SK-N-MC (cell line): Measurements from ENCODE around the gene TNFAIP8L2.

Source experiments
- EZH2 ChIP-seq: fragments of 200-600 bp; sonication (generic); IDR thresholded peaks from one replicate; pipeline ENCODE4 v1.6.1; 2017; ENCODE audit warnings: antibody characterized with exemption
- FOXP2 ChIP-seq: optimal IDR thresholded peaks from 2 replicates; pipeline ENCODE3; 2011; ENCODE audit warnings: mild to moderate bottlenecking, moderate library complexity; ENCODE audit not compliant: insufficient read depth; ENCODE audit errors: extremely low read length, control extremely low read depth
- POLR2AphosphoS5 ChIP-seq: IDR thresholded peaks from 2 replicates; pipeline ENCODE4 v1.6.1; 2012; ENCODE audit warnings: mild to moderate bottlenecking, low read depth, low read length, borderline replicate concordance

DNA sequence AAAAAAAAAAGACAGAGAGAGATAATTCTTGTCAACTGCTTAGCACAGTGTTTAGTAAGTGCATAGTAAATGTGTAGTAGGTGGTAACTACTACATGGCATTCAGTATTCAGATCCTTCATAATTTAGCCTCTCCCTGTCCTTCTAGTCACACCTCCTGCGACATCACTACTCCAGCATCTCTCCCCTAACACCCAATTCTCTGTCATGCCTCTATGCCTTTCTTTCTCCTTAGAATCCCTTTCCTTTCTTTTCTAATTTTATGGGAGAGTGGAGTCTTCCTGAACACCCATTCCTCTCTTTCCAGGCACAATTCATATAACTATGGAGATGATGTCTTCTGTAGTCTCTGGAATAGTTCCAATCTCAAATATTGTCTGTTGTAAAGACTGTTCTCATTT, 37.4 kb downstream of the TNFAIP8L2 start:
- TF ChIP-seq EZH2 (no peak), POLR2AphosphoS5 (no peak), FOXP2 (no peak)
